ENCODE measurements around the gene MALT1. TPM values are rescaled to one million over a fixed set of nuclear protein-coding genes. Genes with fewer than 3 reads are reported as not detected.

The MALT1 gene
- total RNA-seq, 3 donors from 2014 or later, result 26.7 to 33.5 (median 26.9) TPM

GRCh38 chr18:58787536-58788149 is 116.4 kb downstream of the MALT1 start:
- Histone ChIP-seq H3K27ac (no peak overlapping the region), H3K36me3 (no peaks in the 10 kb centered on the region), H3K27me3 (no peaks in the 10 kb centered on the region), H3K9me3 (no peaks in the 10 kb centered on the region), H3K4me1 (no peaks in the 10 kb centered on the region), H3K4me3 (no peak overlapping the region)
- DNase-seq (ENCODE audit: low spot score in 2 of 2), result no peak
- TF ChIP-seq POLR2A (IDR thresholded peaks at IDR 0.05) (no peak), CTCF (IDR thresholded peaks at IDR 0.05) (no peak)
- intact Hi-C loops (cut with DNase I; ENCODE audit: low total_unique reads), result loop anchor here (5.0 kb wide), 1 partner anchor 275 kb away; no protein-coding TSS in a partner anchor

GRCh38 chr18:58788470-58788869 is 117.2 kb downstream of the MALT1 start:
- H3K36me3 ChIP-seq, result no peaks in the 10 kb centered on the region
- TF ChIP-seq POLR2A (IDR thresholded peaks at IDR 0.05), result no peak
- TF ChIP-seq POLR2AphosphoS5 (IDR thresholded peaks at IDR 0.05), result no peak
- TF ChIP-seq CTCF (IDR thresholded peaks at IDR 0.05), result no peak
- no peaks in the 10 kb centered on the region for H3K9me3 ChIP-seq
- no peak for DNase-seq (ENCODE audit: low spot score in 2 of 2)
- peak overlapping the region; percentile 48 to 80 for H3K27ac ChIP-seq
- no peaks in the 10 kb centered on the region for H3K4me1 ChIP-seq
- H3K4me3 ChIP-seq, result no peak overlapping the region
- H3K27me3 ChIP-seq, result no peaks in the 10 kb centered on the region
- intact Hi-C loops (cut with DNase I; ENCODE audit: low total_unique reads), result loop anchor here (5.0 kb wide), 1 partner anchor 274 kb away; no protein-coding TSS in a partner anchor

- DNase-seq (ENCODE audit: low spot score in 2 of 2), result peak in 1 of 2 donors; percentile 28
- Histone ChIP-seq H3K27me3 (no peaks in the 10 kb centered on the region), H3K36me3 (no peaks in the 10 kb centered on the region), H3K4me3 (no peak overlapping the region), H3K4me1 (no peaks in the 10 kb centered on the region), H3K27ac (peak overlapping the region; percentile 48 to 80), H3K9me3 (no peaks in the 10 kb centered on the region)
- intact Hi-C loops (cut with DNase I; ENCODE audit: low total_unique reads), result loop anchor here (5.0 kb wide), 1 partner anchor 273 kb away; no protein-coding TSS in a partner anchor
- TF ChIP-seq POLR2AphosphoS5 (IDR thresholded peaks at IDR 0.05) (no peak), CTCF (IDR thresholded peaks at IDR 0.05) (no peak), POLR2A (IDR thresholded peaks at IDR 0.05) (no peak)
Measured at GRCh38 chr18:58788971-58789875, 118.0 kb downstream of the MALT1 start.

- no peak for TF ChIP-seq POLR2AphosphoS5 (IDR thresholded peaks at IDR 0.05)
- TF ChIP-seq POLR2A (IDR thresholded peaks at IDR 0.05), result no peak
- TF ChIP-seq CTCF (IDR thresholded peaks at IDR 0.05), result no peak
- H3K27ac ChIP-seq, result peak overlapping the region; percentile 8 to 48
- no peak for DNase-seq (ENCODE audit: low spot score in 2 of 2)
- no peaks in the 10 kb centered on the region for H3K27me3 ChIP-seq
- H3K36me3 ChIP-seq, result no peaks in the 10 kb centered on the region
- H3K9me3 ChIP-seq, result no peaks in the 10 kb centered on the region
- no peak overlapping the region for H3K4me3 ChIP-seq
- intact Hi-C loops (cut with DNase I; ENCODE audit: low total_unique reads), result loop anchor here (5.0 kb wide), 1 partner anchor 272 kb away; no protein-coding TSS in a partner anchor
- H3K4me1 ChIP-seq, result no peaks in the 10 kb centered on the region
Measured at GRCh38 chr18:58789876-58790240, 118.6 kb downstream of the MALT1 start.

GRCh38 chr18:58792086-58792485 is 120.8 kb downstream of the MALT1 start:
- Histone ChIP-seq H3K27me3 (no peaks in the 10 kb centered on the region), H3K36me3 (no peaks in the 10 kb centered on the region), H3K4me1 (no peaks in the 10 kb centered on the region), H3K4me3 (no peak overlapping the region), H3K27ac (no peak overlapping the region), H3K9me3 (no peaks in the 10 kb centered on the region)
- no peak for DNase-seq (ENCODE audit: low spot score in 2 of 2)
- TF ChIP-seq POLR2A (IDR thresholded peaks at IDR 0.05), result no peak
- no peak for TF ChIP-seq POLR2AphosphoS5 (IDR thresholded peaks at IDR 0.05)
- no peak for TF ChIP-seq CTCF (IDR thresholded peaks at IDR 0.05)
- intact Hi-C loops (cut with DNase I; ENCODE audit: low total_unique reads), result no loop called here
